Thoracic aorta (tissue), 2 donors: ENCODE results near the gene RABL6. TPM values are rescaled to one million over a fixed set of nuclear protein-coding genes. Genes with fewer than 3 reads are reported as not detected.
"Not testable (repeated sequence)": the region's sequence is repeated elsewhere in the genome, so short reads cannot be mapped to it uniquely, and the experiment has no call there.

Source experiments
- ATAC-seq: fragments of 150-250 bp; one replicate; pipeline ENCODE4 v1.8.0; 2017; ENCODE audit warnings: low read depth; ENCODE audit not compliant: insufficient number of reproducible peaks, low FRiP score
- DNase-seq: peaks from one replicate; pipeline ENCODE4 v3.0.0-alpha.2; 2020; ENCODE audit warnings: low spot score
- H3K27ac ChIP-seq, 2 donors: fragments of 200-600 bp; sonication (generic); 1 replicate in 1 of 2; 2 replicates in 1 of 2; pipeline ENCODE4 v1.5.1; 2016; ENCODE audit warnings: mild to moderate bottlenecking in 2 of 2, moderate library complexity in 2 of 2
- H3K27me3 ChIP-seq: fragments of 200-600 bp; sonication (generic); replicated peaks from 2 replicates; pipeline ENCODE4 v1.6.0; 2016; ENCODE audit warnings: mild to moderate bottlenecking; ENCODE audit not compliant: insufficient read depth
- H3K36me3 ChIP-seq: fragments of 200-600 bp; sonication (generic); one replicate; pipeline ENCODE4 v1.5.1; 2016
- H3K4me1 ChIP-seq, 2 donors: fragments of 200-600 bp; sonication (generic); 1 replicate in 1 of 2; 2 replicates in 1 of 2; pipeline versions ENCODE4 v1.5.1 to v1.6.0; 2016; ENCODE audit warnings: low read depth in 2 of 2, mild to moderate bottlenecking in 1 of 2; ENCODE audit not compliant: control insufficient read depth in 1 of 2
- H3K4me3 ChIP-seq: fragments of 200-600 bp; sonication (generic); 2 replicates; pipeline ENCODE4 v1.5.1; 2016; ENCODE audit warnings: mild to moderate bottlenecking
- H3K9me3 ChIP-seq: fragments of 200-600 bp; sonication (generic); 2 replicates; pipeline ENCODE4 v1.5.1; 2016
- CTCF ChIP-seq: fragments of 200-600 bp; sonication (generic); IDR thresholded peaks from one replicate; pipeline ENCODE4 v1.5.1; 2019; ENCODE audit warnings: antibody characterized with exemption
- total RNA-seq, 2 donors: library from RNA; depleted of rRNA; stranded (reverse); fragments of >200 nt; gene quantifications; one replicate each; pipeline versions ENCODE4 v1.1.0 to v1.2.3, GENCODE V29; 2016

The RABL6 gene
- total RNA-seq, 2 donors from 2014 or later, result 61.7 to 86.2 TPM

DNA sequence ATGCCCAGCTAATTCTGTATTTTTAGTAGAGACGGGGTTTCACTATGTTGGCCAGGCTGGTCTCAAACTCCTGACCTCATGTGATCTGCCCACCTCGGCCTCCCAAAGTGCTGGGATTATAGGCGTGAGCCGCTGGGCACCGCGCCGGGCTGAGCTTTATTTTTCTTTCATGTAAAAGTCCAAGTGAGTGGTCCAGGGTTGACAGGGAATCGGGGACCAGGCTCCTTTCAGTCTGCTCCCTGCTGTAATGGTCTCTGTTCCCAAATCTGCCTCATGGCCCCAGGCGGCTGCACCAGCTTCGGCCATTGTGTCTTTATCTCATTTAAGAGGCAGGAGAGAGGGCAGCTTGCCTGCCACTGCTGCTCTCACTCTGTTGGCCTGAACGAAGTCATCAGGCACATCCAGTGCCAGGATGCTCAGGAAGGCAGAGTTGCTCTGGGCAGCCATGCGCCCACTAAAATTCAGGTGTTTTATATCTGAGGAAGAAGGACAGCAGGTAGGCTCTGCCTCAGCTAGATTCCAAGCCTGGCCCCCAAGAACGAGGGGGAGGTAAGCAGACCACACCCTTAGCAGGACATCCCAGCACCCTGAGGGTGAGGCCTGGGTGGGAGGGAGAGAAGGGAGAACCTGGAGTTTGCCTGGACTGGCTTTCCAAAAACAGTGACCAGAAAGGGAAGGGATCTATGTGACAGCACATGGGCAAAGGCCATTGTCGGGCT lies 13.3 kb upstream of the RABL6 start:
- Histone ChIP-seq H3K9me3 (no peaks in the 10 kb centered on the region), H3K36me3 (no peaks in the 10 kb centered on the region), H3K27me3 (no peaks in the 10 kb centered on the region), H3K27ac (no peak overlapping the region), H3K4me1 (peaks cover 4 to 16% of the 10 kb centered on the region in 2 donors), H3K4me3 (no peak overlapping the region)
- no peak for TF ChIP-seq CTCF
- ATAC-seq (no peak), DNase-seq (no peak)

DNA sequence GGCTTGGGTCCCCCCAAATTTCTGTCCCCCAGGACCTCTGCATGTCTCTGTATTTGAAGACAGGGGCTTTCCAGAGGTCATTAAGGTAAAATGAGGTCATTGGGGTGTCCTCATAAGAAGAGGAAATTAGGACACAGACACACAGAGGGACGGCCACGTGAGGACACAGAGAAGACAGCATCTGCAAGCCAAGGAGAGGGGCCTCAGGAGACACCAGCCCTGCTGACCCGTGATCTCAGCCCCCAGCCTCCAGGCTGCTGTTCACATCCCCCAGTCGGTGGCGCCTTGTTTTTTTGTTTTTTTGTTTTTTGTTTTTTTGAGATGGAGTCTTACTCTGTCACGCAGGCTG lies 12.8 kb upstream of the RABL6 start:
- Histone ChIP-seq H3K36me3 (no peaks in the 10 kb centered on the region), H3K27ac (no peak overlapping the region), H3K27me3 (no peaks in the 10 kb centered on the region), H3K4me3 (no peak overlapping the region), H3K4me1 (peaks cover 8 to 21% of the 10 kb centered on the region in 2 donors), H3K9me3 (no peaks in the 10 kb centered on the region)
- ATAC-seq (no peak), DNase-seq (no peak)
- TF ChIP-seq CTCF, result no peak

GRCh38 chr9:136796238-136796774 lies 11.4 kb upstream of the RABL6 start, which contains the start of gene CCDC183:
Gene CCDC183, plus strand, starts transcription at chr9:136796338. Its CDS starts 60 bp downstream, at chr9:136796398.
- ATAC-seq, result no peak
- Histone ChIP-seq H3K9me3 (no peaks in the 10 kb centered on the region), H3K27me3 (peaks cover 7% of the 10 kb centered on the region), H3K4me1 (peaks cover 16 to 25% of the 10 kb centered on the region in 2 donors), H3K27ac (no peak within 1 kb of the TSS), H3K4me3 (no peak within 1 kb of the TSS), H3K36me3 (no peaks in the 10 kb centered on the region)
- TF ChIP-seq CTCF, result no peak
- DNase-seq, result no peak

- not testable (repeated sequence) for DNase-seq, H3K27me3 ChIP-seq, H3K27ac ChIP-seq, H3K36me3 ChIP-seq, H3K4me3 ChIP-seq, ATAC-seq, H3K9me3 ChIP-seq
- H3K4me1 ChIP-seq, result peaks cover 14 to 22% of the 10 kb centered on the region in 2 donors
Measured at GRCh38 chr9:136796775-136797347, 10.9 kb upstream of the RABL6 start.

- DNase-seq, result no peak
- Histone ChIP-seq H3K36me3 (no peaks in the 10 kb centered on the region), H3K4me3 (no peak overlapping the region), H3K27me3 (peaks cover 7% of the 10 kb centered on the region), H3K4me1 (peaks cover 14 to 15% of the 10 kb centered on the region in 2 donors), H3K9me3 (no peaks in the 10 kb centered on the region), H3K27ac (no peak overlapping the region)
- no peak for TF ChIP-seq CTCF
- no peak for ATAC-seq
Measured at GRCh38 chr9:136798708-136799078, 9.1 kb upstream of the RABL6 start.
